ENCODE measurements around the gene ESRRG.
"Not testable (repeated sequence)": the region's sequence is repeated elsewhere in the genome, so short reads cannot be mapped to it uniquely, and the experiment has no call there.

- not testable (repeated sequence) for TF ChIP-seq CTCF (IDR thresholded peaks at IDR 0.05; ENCODE audit: borderline replicate concordance, extremely low read depth, low read length, poor library complexity, severe bottlenecking); EZH2 (IDR thresholded peaks at IDR 0.05; ENCODE audit: borderline replicate concordance, low read depth, low read length, severe bottlenecking)
Observed at GRCh38 chr1:216704065-216704464, 19.2 kb downstream of the ESRRG start.

Data from DND-41 (cell line).